GM19351 (cell line): ENCODE measurements around the gene PEPD.

Source experiments
- ATAC-seq: cut with Tn5 transposase; IDR thresholded peaks from one replicate; pipeline ENCODE4 v1.9.1; 2021; ENCODE audit warnings: mild to moderate bottlenecking, moderate library complexity; ENCODE audit not compliant: unreplicated experiment

PEPD gene

GRCh38 chr19:33442706-33443105 lies 78.9 kb downstream of the PEPD start:
- no peak for ATAC-seq

DNA sequence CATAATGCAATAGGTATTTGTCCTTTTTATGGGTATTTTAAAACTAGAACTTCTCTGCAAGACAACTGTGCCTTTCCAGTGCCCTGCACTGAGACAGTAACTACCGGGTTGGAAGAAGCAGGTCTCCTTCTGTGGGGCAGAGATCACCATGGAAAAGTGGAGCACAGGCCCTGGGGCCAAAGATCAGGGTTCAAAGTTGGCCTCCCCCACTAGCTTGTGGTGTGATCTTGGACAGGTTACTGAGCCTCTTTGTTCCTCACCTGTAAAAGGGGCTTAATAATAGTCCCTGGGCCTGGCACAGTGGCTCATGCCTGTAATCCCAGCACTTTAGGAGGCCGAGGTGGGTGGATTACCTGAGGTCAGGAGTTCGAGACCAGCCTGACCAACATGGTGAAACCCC lies 79.8 kb downstream of the PEPD start:
- ATAC-seq, result no peak

GRCh38 chr19:33441277-33441699 lies 80.3 kb downstream of the PEPD start:
- ATAC-seq, result no peak

- ATAC-seq, result no peak
Observed at GRCh38 chr19:33440682-33441081, 80.9 kb downstream of the PEPD start.

- ATAC-seq, result no peak
Observed at GRCh38 chr19:33440241-33440640, 81.3 kb downstream of the PEPD start.

- ATAC-seq, result no peak
Observed at GRCh38 chr19:33438987-33439781, 82.4 kb downstream of the PEPD start.

DNA sequence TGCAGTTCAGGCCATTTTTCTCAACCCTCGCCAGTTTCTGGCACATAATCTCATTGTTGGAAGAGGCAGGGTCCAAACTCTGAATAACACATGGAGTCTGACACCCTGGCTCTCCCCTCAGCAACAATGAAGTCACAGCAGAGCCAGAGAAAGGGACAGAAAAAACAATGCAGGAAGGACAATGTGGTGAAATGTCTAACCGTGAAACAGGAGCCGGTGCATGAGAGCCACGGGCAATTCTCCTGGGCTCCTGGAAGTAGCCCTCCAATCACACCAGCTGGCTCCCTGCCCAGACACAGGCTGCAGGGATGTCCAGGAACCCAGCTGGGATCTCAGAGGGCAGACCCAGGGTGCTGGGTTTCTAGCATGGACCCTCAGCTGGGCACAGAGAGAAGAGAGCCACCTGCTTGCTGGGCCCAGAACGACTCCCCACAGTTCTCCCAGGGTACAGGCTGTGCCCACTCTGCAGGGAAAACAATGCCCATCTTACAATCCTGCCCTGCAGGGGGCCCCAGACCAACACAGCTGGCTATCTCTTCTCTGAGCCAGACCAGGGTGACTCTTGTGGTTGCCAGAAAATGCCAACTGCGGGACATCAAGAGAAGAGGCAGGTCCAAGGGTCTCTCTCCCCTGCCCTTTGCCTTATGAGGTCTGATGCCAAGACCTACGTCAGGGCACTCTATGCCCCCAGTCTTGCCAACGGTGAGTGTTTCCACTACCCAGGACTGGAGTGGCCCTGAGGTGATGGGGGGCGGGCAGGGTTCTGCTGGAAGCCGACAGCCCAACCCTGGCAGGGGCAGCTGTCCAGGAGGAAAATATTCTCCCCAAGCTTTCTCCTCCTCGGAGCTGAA lies 83.5 kb downstream of the PEPD start:
- no peak for ATAC-seq

- no peak for ATAC-seq
Observed at GRCh38 chr19:33437393-33437820, 84.2 kb downstream of the PEPD start.

- ATAC-seq, result no peak
Observed at GRCh38 chr19:33436360-33437345, 84.9 kb downstream of the PEPD start.

DNA sequence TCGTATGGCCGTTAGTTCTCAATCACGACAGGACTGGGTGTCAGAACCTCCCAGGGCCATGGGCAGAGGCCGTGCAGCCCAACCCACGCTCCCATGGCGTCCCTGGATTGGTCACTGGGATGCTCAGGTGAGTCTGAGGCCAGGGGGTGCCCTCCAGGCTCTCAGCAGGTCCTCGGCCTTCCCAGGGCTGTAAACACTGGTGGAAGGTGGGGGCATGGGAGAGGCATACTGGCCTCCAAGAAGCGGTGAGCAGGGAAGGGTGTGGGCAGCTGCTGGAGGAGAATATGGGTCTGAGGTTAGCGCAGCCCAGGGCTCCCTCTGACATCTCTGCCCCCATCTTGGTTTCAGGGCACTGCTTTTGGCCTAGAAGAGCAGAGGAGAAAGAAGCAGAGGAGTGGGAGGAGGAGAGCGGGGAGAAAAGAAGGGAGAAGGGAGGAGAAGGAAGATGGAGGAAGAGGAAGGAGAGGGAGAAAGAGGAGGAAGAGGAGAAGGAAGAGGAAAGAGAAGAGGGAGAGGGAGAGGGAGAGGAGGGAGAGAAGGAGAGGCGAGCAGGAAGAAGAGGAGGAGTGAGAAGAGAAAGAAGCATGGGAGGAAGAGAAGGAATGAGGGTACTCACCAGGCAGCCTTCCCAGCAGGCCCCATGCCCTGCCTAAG lies 85.8 kb downstream of the PEPD start:
- no peak for ATAC-seq

DNA sequence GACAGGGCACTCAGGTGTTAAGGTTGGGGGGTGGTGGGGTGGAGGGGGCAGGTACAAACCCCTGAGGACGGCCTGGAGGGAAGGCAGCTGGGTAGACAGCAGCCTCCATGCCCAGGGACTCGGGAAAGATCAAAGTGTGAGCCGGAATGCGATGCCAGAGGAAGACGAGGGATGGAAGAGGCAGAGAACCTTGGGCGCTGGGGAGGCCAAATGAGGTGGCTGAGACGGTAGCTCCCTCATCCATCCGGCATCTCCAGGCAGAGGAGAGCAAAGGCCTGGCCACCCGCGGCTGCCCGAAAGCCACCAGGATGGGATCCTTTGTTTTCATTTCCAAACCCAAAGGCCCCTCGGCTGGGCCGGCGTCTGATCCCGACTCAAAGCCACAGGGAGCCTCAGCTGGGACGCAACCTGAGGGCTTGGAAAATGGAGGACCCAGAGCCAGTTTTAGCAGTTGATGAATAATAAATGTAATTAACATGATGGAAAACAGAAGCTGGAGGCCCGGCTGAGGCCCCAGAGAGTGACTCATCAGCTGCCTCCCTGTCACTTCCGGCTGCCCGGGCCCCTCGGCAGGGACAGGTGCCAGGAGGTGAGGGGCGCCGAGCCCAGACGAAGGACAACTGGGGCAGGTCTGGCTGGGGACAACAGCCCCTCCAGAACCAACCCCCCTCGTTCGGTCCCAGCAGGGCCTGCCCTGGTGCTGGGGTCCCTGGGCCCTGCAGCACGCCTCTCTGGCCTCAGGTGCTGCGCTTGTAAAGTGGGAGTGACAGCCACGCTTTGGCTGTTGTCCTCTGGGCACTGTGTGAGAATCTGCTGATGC lies 86.5 kb downstream of the PEPD start:
- ATAC-seq, result no peak

DNA sequence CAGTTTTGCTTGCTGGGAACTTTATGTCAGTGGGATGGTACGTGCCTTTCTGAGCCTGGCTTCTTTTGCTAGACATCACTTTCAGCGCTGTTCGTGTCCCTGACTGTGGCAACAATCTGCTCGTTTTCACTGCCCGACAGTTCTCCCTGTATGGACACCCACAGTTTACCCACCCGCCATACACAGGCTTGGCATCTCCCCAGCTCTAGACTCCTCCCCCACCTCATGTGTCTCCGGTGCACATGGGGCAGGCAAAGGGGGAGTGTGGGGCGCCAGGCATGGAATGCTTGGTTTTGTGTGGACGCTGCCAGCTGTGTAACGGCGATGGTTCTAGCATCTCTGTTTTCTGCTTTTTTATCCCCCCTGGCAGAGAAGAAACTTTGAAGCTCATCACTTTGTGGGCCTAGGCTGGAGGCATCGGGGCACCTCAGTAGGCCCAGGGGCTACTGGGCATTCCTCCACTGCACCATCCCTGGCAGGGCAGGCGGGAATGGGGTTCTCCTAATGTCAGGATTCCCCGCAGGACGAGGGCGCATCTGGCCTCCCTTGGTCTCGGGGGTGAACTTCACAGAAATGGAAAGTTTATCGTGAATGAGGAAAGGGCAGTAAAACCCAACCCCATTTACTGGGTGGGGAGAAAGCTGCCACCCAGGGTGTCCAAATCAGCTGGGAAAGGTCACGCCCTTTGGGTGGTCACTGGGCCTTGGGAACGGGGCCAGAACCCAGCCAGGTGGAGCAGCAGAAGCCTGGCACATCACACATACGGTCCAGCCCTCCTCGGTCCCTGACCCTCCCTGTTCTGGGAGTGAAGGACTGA lies 87.3 kb downstream of the PEPD start:
- ATAC-seq, result no peak

DNA sequence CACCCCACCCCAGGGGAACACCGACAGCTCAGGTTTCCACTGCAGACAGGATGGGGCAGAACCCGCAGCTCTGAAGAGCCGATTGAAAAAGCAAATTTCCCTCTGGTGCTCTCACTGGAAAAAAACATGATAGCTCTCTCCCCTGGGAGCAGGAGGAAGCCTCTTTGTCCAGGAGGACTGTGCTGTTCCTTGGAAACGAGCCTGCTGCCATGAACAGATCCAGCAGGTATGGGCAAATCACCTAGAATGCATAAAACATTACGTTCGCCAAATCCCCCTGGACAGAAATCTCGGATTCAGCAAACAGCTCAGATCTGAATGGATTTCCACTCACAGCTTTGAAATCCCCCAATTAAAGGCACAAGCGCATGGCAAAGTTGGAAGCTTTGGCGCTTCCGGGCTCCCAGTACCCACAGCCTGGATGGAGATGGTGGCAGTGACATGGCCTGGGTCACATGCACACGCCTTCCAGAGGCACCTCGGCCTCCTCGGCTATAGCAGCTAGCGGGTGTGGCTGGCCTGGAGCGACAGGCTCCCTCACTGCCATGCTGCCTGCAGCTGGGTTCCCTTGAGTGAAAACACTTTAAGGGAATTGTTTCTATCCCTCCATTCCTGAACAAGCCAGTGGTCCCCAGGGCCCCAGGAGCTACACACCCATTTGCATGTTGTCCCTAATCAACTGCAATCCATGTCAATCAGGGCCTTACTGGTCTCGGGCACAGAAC lies 89.0 kb downstream of the PEPD start:
- no peak for ATAC-seq

GRCh38 chr19:33432015-33432414 lies 89.6 kb downstream of the PEPD start:
- no peak for ATAC-seq

DNA sequence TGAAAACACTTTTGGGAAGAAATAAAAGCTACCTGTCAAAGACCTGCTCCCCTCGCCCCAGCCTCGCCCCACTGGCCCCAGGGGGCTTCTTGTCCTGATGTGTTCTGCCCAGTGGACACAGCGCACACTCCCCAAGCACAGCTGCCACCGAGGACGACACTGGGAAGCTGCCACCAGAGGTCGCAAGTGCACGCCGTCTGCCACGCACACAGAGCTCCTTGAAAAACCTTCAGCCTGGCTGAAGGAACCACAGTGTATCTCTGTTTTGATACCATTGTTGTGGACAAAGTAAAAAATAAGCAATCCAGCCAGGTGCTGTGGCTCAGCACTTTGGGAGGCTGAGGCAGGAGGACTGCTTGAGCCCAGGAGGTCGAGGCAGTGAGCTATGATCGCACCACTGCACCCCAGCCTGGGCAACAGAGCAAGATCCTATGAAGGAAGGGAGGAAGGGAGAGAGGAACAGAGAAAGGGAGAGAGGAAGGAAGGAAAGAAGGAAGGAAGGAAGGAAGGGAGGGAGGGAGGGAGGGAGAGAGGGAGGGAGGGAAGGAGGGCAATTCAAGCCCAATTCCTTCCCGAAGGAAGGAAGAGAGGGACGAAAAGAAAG lies 90.8 kb downstream of the PEPD start:
- peak; percentile 68 for ATAC-seq

DNA sequence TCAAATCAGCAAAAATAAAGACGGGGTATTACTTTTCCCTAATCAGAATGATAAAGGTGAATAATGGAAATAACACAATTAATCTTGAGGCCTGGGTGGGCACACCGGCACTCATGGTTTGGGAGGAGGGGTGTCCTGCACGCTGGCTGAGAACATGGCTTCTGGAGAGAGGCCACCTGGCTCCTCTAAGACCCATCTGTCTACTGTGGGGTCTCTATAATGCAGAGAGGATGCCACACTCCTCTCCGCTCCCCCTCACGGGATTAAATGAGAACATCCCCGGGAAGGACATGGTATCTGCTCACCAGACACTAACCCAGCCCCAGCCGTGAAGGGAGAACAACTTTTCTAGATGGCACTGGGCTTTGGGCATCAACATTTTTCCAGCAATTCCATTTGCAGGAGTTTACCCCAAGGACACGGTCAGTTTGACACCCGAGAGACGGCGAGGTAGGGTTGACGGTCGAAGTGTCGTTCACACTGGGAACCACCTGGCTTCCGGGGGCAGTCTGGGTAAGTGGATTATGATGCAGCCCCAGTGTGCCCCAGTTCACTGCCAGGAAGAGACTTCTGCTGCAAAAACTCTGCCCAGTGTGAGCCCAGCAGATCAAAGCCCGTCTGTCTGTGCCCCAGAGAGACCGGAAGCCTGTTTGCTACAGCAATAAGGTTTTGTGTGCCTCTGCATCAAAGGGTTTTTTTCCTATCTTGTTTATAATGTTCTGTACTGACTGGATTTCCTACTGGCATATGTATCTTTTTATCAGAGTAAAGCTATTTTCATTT lies 91.5 kb downstream of the PEPD start:
- ATAC-seq, result no peak

DNA sequence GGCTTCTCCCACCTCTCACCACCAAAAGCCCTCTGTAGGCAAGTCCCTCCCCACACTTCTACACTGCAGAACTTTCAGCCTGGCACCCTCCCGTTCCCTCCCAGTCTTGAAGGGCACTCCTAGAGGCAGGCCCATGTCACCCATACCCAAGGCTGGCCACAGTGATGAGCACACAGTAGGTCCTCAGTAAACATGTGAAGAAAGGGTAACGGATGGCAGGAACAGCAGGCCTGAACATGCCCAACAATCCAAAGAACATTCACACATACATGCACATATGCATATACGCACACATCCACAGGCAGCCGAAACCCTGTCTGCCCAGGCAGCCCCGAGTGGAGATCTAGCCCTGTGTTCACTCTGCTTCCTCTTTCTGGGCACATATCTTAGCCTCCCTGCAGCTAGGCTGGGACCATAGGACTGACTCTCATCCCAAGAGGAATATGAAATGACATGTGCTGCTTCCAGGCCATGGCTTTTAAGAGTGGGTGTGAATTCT lies 92.9 kb downstream of the PEPD start:
- no peak for ATAC-seq
